ENCODE data around the gene SNAI1.

- no peak for TF ChIP-seq CTCF (IDR thresholded peaks at IDR 0.05)
- no peak for TF ChIP-seq EZH2 (IDR thresholded peaks at IDR 0.05; ENCODE audit: borderline replicate concordance, insufficient read depth, low read depth, low read length, poor library complexity, severe bottlenecking)
These were observed 34.9 kb downstream of the SNAI1 start for GRCh38 chr20:50017576-50018248.

Measured in B cell (primary cell).